Uterus (tissue), 2 donors: ENCODE measurements around the gene TMEM129.

Experiments
- CTCF ChIP-seq, 4 experiments: fragments of 200-600 bp in 2 of 4; fragments of 450-650 bp in 2 of 4; sonication (generic) in 2 of 4; IDR thresholded peaks; one replicate each; pipeline ENCODE4 v1.5.1; 2016 to 2019; ENCODE audit warnings: antibody characterized with exemption in 4 of 4, mild to moderate bottlenecking in 2 of 4, moderate library complexity in 1 of 4
- POLR2A ChIP-seq, 2 donors: fragments of 450-650 bp; IDR thresholded peaks; one replicate each; pipeline ENCODE4 v1.6.1; 2016; ENCODE audit warnings: antibody characterized with exemption in 2 of 2, mild to moderate bottlenecking in 1 of 2, moderate library complexity in 1 of 2

- TF ChIP-seq POLR2A (IDR thresholded peaks at IDR 0.05) (no peak), CTCF (IDR thresholded peaks at IDR 0.05) (no peak)
Measured at GRCh38 chr4:1763070-1763549, 42.0 kb upstream of the TMEM129 start.
